HEK293 (cell line): ENCODE data around the gene RPL19.

Source experiments
- CTCF ChIA-PET: fragments of 350-600 bp; formaldehyde crosslinking; extraction: SDS; loops from one replicate; lab custom pipeline; 2021; ENCODE audit warnings: antibody characterized with exemption; lab: Yijun Ruan, JAX
- POLR2A ChIA-PET: fragments of 300-600 bp; formaldehyde crosslinking; extraction: SDS; loops from one replicate; lab custom pipeline; 2020; ENCODE audit warnings: antibody characterized with exemption, inconsistent platforms; lab: Yijun Ruan, JAX
- H3K27ac ChIP-seq: fragments of 200-500 bp; sonication (Bioruptor generic); 2 replicates; pipeline ENCODE4 v1.5.1; 2014; ENCODE audit warnings: low read depth, low read length, control low read depth, inconsistent platforms; ENCODE audit errors: extremely low read depth
- H3K36me3 ChIP-seq, 2 experiments: fragments of 200-500 bp in 1 of 2; sonication (Bioruptor generic) in 1 of 2; 1 replicate in 1 of 2; 2 replicates in 1 of 2; pipeline ENCODE4 v1.5.1; 2014 to 2017; ENCODE audit warnings: inconsistent platforms in 2 of 2, low read length in 2 of 2; ENCODE audit not compliant: control insufficient read depth in 2 of 2, insufficient read depth in 1 of 2
- H3K4me1 ChIP-seq: fragments of 200-500 bp; sonication (Bioruptor generic); 2 replicates; pipeline ENCODE4 v1.5.1; 2014; ENCODE audit warnings: mild to moderate bottlenecking, low read length, inconsistent platforms; ENCODE audit not compliant: control insufficient read depth, insufficient read depth
- H3K4me3 ChIP-seq: 2 replicates; pipeline ENCODE4 v1.5.1; 2011; ENCODE audit warnings: low read depth, mild to moderate bottlenecking, control low read depth, low read length, moderate library complexity
- H3K9me3 ChIP-seq: fragments of 200-500 bp; sonication (Bioruptor generic); 2 replicates; pipeline ENCODE4 v1.5.1; 2014; ENCODE audit warnings: low read depth, low read length, inconsistent platforms; ENCODE audit not compliant: control insufficient read depth, insufficient read depth
- HOXC10 ChIP-seq: sonication (generic); formaldehyde crosslinking; IDR thresholded peaks from 2 replicates; pipeline ENCODE4 v1.8.1; 2023; ENCODE audit warnings: mild to moderate bottlenecking, missing genetic modification reagents
- IKZF3 ChIP-seq: fragments of 450-650 bp; IDR thresholded peaks from 2 replicates; pipeline ENCODE4 v1.5.0; 2018; ENCODE audit warnings: missing biosample characterization, mild to moderate bottlenecking, missing genetic modification characterization, moderate library complexity
- KLF8 ChIP-seq: fragments of 450-650 bp; formaldehyde crosslinking; IDR thresholded peaks from 2 replicates; pipeline ENCODE4 v1.5.1; 2016; ENCODE audit warnings: missing biosample characterization, missing genetic modification characterization
- SP3 ChIP-seq: fragments of 450-650 bp; formaldehyde crosslinking; IDR thresholded peaks from 2 replicates; pipeline ENCODE4 v1.5.1; 2016; ENCODE audit warnings: missing biosample characterization, missing genetic modification characterization
- ZBTB17 ChIP-seq: fragments of 450-650 bp; formaldehyde crosslinking; IDR thresholded peaks from 2 replicates; pipeline ENCODE4 v1.5.1; 2016; ENCODE audit warnings: missing biosample characterization, missing genetic modification characterization
- ZBTB20 ChIP-seq: fragments of 450-650 bp; formaldehyde crosslinking; IDR thresholded peaks from 2 replicates; pipeline ENCODE4 v1.5.1; 2016; ENCODE audit warnings: missing biosample characterization, missing genetic modification characterization
- ZBTB8A ChIP-seq: fragments of 450-650 bp; formaldehyde crosslinking; IDR thresholded peaks from 2 replicates; pipeline ENCODE4 v1.5.1; 2016; ENCODE audit warnings: missing biosample characterization, missing genetic modification characterization
- ZNF26 ChIP-seq: fragments of 450-650 bp; formaldehyde crosslinking; IDR thresholded peaks from 2 replicates; pipeline ENCODE4 v1.5.1; 2016; ENCODE audit warnings: missing biosample characterization, missing genetic modification characterization
- ZNF341 ChIP-seq: fragments of 450-650 bp; formaldehyde crosslinking; IDR thresholded peaks from 2 replicates; pipeline ENCODE4; 2016; ENCODE audit warnings: low read depth, missing biosample characterization, missing genetic modification characterization
- ZNF394 ChIP-seq: fragments of 450-650 bp; formaldehyde crosslinking; IDR thresholded peaks from 2 replicates; pipeline ENCODE4 v1.5.1; 2016; ENCODE audit warnings: missing biosample characterization, missing genetic modification characterization, mild to moderate bottlenecking, moderate library complexity, borderline replicate concordance
- ZNF398 ChIP-seq: fragments of 450-650 bp; formaldehyde crosslinking; IDR thresholded peaks from 2 replicates; pipeline ENCODE4 v1.5.1; 2017; ENCODE audit warnings: missing biosample characterization, missing genetic modification characterization
- ZNF560 ChIP-seq: fragments of 450-650 bp; formaldehyde crosslinking; IDR thresholded peaks from 2 replicates; pipeline ENCODE4 v1.5.1; 2017; ENCODE audit warnings: missing biosample characterization, missing genetic modification characterization, borderline replicate concordance
- ZNF664 ChIP-seq: fragments of 450-650 bp; formaldehyde crosslinking; IDR thresholded peaks from 2 replicates; pipeline ENCODE4 v1.5.1; 2016; ENCODE audit warnings: missing biosample characterization, missing genetic modification characterization
- ZNF704 ChIP-seq: fragments of 450-650 bp; formaldehyde crosslinking; IDR thresholded peaks from 2 replicates; pipeline ENCODE4 v1.5.1; 2016; ENCODE audit warnings: missing biosample characterization, missing genetic modification characterization
- TF ChIP-seq, protein P1 (sequence below): fragments of 450-650 bp; formaldehyde crosslinking; IDR thresholded peaks from 2 replicates; pipeline ENCODE4 v1.5.1; 2016; ENCODE audit warnings: missing biosample characterization, missing genetic modification characterization

RPL19 gene

GRCh38 chr17:39194985-39195524 is 5.0 kb upstream of the RPL19 start:
- TF ChIP-seq ZBTB17 (tag by site-specific recombination) = peak; percentile 35; the same call in 1 of the 2 replicates
- TF ChIP-seq ZNF394 (tag by site-specific recombination) = peak; percentile 69; the same call in 1 of the 2 replicates
- 0 out of 2 replicates have a peak, but pooled peaks have one; percentile 3 for TF ChIP-seq IKZF3 (tag by site-specific recombination)
- no peak for TF ChIP-seq ZNF26 (tag by site-specific recombination)
- TF ChIP-seq HOXC10 (CRISPR knock-in tag) = no peak
- TF ChIP-seq, protein P1, sequence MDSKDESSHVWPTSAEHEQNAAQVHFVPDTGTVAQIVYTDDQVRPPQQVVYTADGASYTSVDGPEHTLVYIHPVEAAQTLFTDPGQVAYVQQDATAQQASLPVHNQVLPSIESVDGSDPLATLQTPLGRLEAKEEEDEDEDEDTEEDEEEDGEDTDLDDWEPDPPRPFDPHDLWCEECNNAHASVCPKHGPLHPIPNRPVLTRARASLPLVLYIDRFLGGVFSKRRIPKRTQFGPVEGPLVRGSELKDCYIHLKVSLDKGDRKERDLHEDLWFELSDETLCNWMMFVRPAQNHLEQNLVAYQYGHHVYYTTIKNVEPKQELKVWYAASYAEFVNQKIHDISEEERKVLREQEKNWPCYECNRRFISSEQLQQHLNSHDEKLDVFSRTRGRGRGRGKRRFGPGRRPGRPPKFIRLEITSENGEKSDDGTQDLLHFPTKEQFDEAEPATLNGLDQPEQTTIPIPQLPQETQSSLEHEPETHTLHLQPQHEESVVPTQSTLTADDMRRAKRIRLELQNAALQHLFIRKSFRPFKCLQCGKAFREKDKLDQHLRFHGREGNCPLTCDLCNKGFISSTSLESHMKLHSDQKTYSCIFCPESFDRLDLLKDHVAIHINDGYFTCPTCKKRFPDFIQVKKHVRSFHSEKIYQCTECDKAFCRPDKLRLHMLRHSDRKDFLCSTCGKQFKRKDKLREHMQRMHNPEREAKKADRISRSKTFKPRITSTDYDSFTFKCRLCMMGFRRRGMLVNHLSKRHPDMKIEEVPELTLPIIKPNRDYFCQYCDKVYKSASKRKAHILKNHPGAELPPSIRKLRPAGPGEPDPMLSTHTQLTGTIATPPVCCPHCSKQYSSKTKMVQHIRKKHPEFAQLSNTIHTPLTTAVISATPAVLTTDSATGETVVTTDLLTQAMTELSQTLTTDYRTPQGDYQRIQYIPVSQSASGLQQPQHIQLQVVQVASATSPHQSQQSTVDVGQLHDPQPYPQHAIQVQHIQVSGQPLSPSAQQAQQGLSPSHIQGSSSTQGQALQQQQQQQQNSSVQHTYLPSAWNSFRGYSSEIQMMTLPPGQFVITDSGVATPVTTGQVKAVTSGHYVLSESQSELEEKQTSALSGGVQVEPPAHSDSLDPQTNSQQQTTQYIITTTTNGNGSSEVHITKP (tag by site-specific recombination) = peak; percentile 96
- TF ChIP-seq ZBTB20 (tag by site-specific recombination) = no peak
- TF ChIP-seq KLF8 (tag by site-specific recombination) = no peak; the same call in 1 of the 2 replicates
- no peak for TF ChIP-seq ZNF664 (tag by site-specific recombination)
- TF ChIP-seq ZNF398 (tag by site-specific recombination) = peak; percentile 43; the same call in 1 of the 2 replicates
- peak; percentile 33; the same call in 1 of the 2 replicates for TF ChIP-seq SP3 (tag by site-specific recombination)
- no peak for TF ChIP-seq ZNF704
- peak; percentile 58 for TF ChIP-seq ZNF341 (tag by site-specific recombination)
- no peak for TF ChIP-seq ZBTB8A (tag by site-specific recombination)
- no peak for TF ChIP-seq ZNF560 (tag by site-specific recombination)
- peak overlapping the region; percentile 21; the same call in 1 of the 2 replicates for H3K27ac ChIP-seq
- POLR2A ChIA-PET = interaction anchor here (1.2 to 1.5 kb wide), 3 partner anchors 10 to 30 kb away, joined by 3 to 4 read pairs (median 4); no protein-coding TSS in a partner anchor
- H3K4me1 ChIP-seq = peaks cover 19% of the 10 kb centered on the region; the same call in 1 of the 2 replicates
- H3K4me3 ChIP-seq = no peak overlapping the region
- H3K9me3 ChIP-seq = no peaks in the 10 kb centered on the region
- CTCF ChIA-PET = interaction anchor here (0.6 to 3.5 kb wide), 8 partner anchors 13 to 427 kb away, joined by 3 to 28 read pairs (median 6); no protein-coding TSS in a partner anchor
- peaks cover 19 to 40% of the 10 kb centered on the region in 2 experiments for H3K36me3 ChIP-seq
